H1 (cell line): Measurements from ENCODE around the gene HMCN1.

ENCODE experiments used
- CTCF ChIP-seq, 3 experiments: IDR thresholded peaks; 1 replicate in 2 of 3; 2 replicates in 1 of 3; pipeline versions ENCODE4 v1.5.1 to v1.6.1; 2011; ENCODE audit warnings: low read length in 3 of 3, mild to moderate bottlenecking in 3 of 3, inconsistent platforms in 2 of 3, low read depth in 1 of 3, moderate library complexity in 1 of 3; ENCODE audit not compliant: insufficient read depth in 1 of 3; ENCODE audit errors: control extremely low read depth in 1 of 3
- POLR2AphosphoS5 ChIP-seq: IDR thresholded peaks from 2 replicates; pipeline ENCODE4 v1.6.1; 2011; ENCODE audit warnings: low read depth, low read length
- TCF12 ChIP-seq: IDR thresholded peaks from 2 replicates; pipeline ENCODE4 v1.6.1; 2011; ENCODE audit warnings: low read depth, mild to moderate bottlenecking, low read length

- no peak for TF ChIP-seq POLR2AphosphoS5
- no peak for TF ChIP-seq CTCF (IDR thresholded peaks at IDR 0.05; ENCODE audit: control extremely low read depth in 1 of 3, insufficient read depth in 1 of 3, low read depth in 1 of 3, low read length in 3 of 3)
- TF ChIP-seq TCF12 = no peak
These were observed 179.9 kb downstream of the HMCN1 start for GRCh38 chr1:185914089-185914488.
